Effector memory CD4-positive, alpha-beta T cell (primary cell): ENCODE data around the gene ZNF248.

Experiments used
- DNase-seq, 3 donors: peaks; one replicate each; pipeline ENCODE4 v3.0.0-alpha.2; 2020
- H3K27ac ChIP-seq: 2 replicates; pipeline ENCODE4 v1.7.0; 2013; ENCODE audit warnings: mild to moderate bottlenecking, low read length, moderate library complexity; ENCODE audit not compliant: insufficient read depth, poor library complexity, severe bottlenecking
- H3K27me3 ChIP-seq: replicated peaks from 2 replicates; pipeline ENCODE4 v1.7.0; 2013; ENCODE audit warnings: mild to moderate bottlenecking, low read length; ENCODE audit not compliant: insufficient read depth, control insufficient read depth, poor library complexity, severe bottlenecking
- H3K36me3 ChIP-seq: 2 replicates; pipeline ENCODE4 v1.7.0; 2013; ENCODE audit warnings: mild to moderate bottlenecking, low read length, moderate library complexity; ENCODE audit not compliant: control insufficient read depth, insufficient read depth
- H3K4me1 ChIP-seq: 2 replicates; pipeline ENCODE4 v1.7.0; 2013; ENCODE audit warnings: low read length, mild to moderate bottlenecking; ENCODE audit not compliant: control insufficient read depth, insufficient read depth, poor library complexity, severe bottlenecking
- H3K4me3 ChIP-seq: 2 replicates; pipeline ENCODE4 v1.7.0; 2013; ENCODE audit warnings: low read length, low read depth, mild to moderate bottlenecking; ENCODE audit not compliant: insufficient read depth, poor library complexity, severe bottlenecking
- H3K9me3 ChIP-seq: 2 replicates; pipeline ENCODE4 v1.7.0; 2013; ENCODE audit warnings: mild to moderate bottlenecking, low read length, moderate library complexity; ENCODE audit not compliant: control insufficient read depth
- total RNA-seq, 3 donors: gene quantifications; one replicate each; lab custom pipeline; 2026; lab: John Stamatoyannopoulos, UW

ZNF248 gene
- total RNA-seq: 6.6 to 8.1 (median 7.4) reads per million in 3 donors

DNA sequence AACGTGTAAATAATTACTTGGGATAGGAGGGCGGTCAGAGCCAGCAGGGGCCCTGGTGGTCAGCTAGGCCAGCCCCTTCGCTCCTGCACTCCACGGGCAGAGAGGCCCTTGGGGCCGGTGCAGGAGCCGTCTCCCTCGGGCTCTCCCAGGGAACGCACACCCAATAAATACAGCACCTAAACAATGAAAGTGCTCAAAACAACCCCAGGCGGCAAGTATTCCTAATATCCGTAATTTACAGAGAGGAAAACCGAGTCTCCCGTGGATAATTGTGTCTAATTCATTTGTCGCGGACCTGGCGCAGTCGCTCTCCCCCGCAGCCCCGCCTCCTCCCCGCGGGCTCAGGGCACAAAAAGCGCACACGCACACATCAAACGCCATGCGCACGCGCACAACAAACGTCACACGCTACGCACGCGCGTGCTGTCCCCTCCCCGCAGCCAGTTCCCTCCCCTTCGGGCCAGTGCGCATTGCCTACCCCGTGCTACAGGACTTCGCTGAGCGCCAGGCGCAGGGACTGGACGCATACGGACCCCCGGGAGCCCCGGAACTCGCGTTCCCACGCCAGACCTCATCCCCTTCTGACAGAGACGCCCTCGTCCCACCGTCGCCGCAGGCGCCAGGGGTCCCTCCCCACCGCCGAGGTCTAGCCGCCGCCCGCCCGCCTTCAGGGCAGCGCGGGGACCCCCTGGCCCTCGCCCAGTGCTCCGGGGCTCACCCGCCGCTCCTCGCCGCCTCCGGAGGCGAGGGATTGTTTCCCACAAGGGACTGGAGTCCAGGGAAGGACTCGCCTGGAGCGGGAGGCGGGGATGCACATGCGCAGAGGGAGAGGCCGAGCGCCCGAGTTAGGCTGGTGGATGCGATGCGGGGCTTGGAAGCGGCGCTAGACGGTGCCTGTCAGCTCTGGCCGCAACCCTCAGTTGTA lies at the start of gene ZNF248:
ZNF248 (minus strand) TSS at position 324 of the 925 bp plus-strand sequence. CDS start 1,300 bp downstream, outside the sequence.
- H3K4me1 ChIP-seq: peaks cover 14% of the 10 kb centered on the region
- peak; percentile 86 to 92 (median 88) for DNase-seq
- peak within 1 kb of the TSS; percentile 96 for H3K27ac ChIP-seq
- H3K9me3 ChIP-seq: no peaks in the 10 kb centered on the region
- peak within 1 kb of the TSS; percentile 99 for H3K4me3 ChIP-seq
- no peaks in the 10 kb centered on the region for H3K27me3 ChIP-seq
- no peaks in the 10 kb centered on the region for H3K36me3 ChIP-seq

DNA sequence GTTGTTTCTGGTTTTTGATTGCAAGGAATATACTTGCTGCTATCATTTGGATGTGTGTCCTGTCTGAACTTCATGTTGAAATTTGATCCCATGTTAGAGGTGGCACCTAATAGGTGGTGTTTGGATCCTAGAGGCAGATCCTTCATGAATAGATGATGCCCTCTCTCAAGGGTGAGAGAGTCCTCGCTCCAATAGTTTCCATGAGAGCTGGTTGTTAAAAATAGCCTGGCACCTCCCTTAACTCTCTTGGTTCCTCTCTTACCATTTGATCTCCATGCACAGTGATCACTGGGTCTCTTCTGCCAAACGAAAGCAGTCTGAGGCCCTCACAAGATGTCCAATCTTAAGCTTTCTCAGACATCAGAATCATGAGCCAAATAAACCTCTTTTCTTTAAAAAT lies 49.0 kb upstream of the ZNF248 start:
- H3K4me3 ChIP-seq: no peak overlapping the region
- no peak overlapping the region for H3K27ac ChIP-seq
- DNase-seq: no peak
- no peaks in the 10 kb centered on the region for H3K9me3 ChIP-seq
- H3K27me3 ChIP-seq: no peaks in the 10 kb centered on the region
- no peaks in the 10 kb centered on the region for H3K36me3 ChIP-seq
- no peaks in the 10 kb centered on the region for H3K4me1 ChIP-seq

DNA sequence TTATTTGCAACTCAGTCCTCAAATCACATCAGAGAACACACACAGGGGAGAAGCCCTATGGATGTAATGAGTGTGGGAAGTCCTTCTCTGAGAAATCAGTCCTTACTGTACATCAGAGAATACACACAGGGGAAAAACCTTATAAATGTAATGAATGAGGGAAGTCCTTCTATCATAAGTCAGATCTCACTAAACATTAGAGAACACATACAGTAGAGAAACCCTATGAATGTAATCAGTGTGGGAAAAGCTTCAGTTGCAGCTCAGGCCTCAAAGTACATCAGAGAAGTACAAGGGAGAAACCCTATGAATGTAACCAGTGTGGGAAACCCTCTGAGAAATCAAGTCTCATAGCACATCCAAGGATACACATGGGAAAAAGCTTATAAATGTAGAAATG lies 39.0 kb upstream of the ZNF248 start:
- Histone ChIP-seq H3K27me3 (no peaks in the 10 kb centered on the region), H3K4me1 (no peaks in the 10 kb centered on the region), H3K9me3 (peaks cover 18% of the 10 kb centered on the region), H3K4me3 (no peak overlapping the region), H3K36me3 (no peaks in the 10 kb centered on the region), H3K27ac (no peak overlapping the region)
- DNase-seq: no peak

GRCh38 chr10:37895674-37896073 lies 38.3 kb upstream of the ZNF248 start:
- H3K36me3 ChIP-seq: no peaks in the 10 kb centered on the region
- H3K4me1 ChIP-seq: no peaks in the 10 kb centered on the region
- H3K9me3 ChIP-seq: peaks cover 20% of the 10 kb centered on the region
- no peak overlapping the region for H3K27ac ChIP-seq
- no peak for DNase-seq
- H3K27me3 ChIP-seq: no peaks in the 10 kb centered on the region
- H3K4me3 ChIP-seq: no peak overlapping the region

DNA sequence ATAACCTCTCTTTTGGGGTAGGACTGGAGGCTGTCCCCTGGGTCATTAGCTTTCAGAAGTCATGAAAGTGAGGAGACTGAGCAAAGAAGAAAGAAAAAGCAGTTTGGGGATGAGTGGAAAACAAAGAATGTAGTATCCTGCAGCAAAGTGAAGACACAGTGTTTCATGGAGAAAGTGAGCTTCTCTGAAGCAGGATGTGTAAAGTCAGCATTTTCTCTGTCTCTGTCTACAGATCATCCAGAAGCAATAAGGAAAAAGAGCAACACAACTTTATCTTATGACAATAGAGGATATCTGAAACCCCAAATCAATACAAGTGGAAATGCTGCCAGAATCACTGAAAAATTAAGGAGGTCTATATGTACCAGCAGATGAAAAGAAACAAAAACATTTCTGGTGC lies 28.4 kb upstream of the ZNF248 start:
- H3K27ac ChIP-seq: no peak overlapping the region
- H3K4me1 ChIP-seq: no peaks in the 10 kb centered on the region
- no peak for DNase-seq
- H3K27me3 ChIP-seq: no peaks in the 10 kb centered on the region
- no peak overlapping the region for H3K4me3 ChIP-seq
- no peaks in the 10 kb centered on the region for H3K36me3 ChIP-seq
- peaks cover 9% of the 10 kb centered on the region for H3K9me3 ChIP-seq

DNA sequence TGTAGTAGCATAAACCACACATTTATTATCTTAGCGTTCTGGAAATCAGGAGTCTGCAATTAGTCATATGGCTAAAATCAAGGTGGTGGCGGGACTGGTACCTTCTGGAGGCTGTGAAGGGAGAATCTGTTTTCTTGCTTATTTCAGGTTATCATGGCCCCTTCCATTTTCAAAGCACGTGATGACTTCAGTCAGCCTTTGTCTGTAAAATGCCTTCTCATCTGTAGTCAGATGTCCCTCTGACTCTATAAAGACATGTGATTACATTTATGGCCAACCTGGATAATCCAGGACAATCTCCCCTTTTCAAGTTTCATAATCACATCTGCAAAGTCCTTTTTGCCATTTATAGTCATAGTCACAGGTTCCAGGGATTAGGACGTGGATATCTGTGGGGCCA lies 15.5 kb upstream of the ZNF248 start:
- DNase-seq: no peak
- H3K9me3 ChIP-seq: no peaks in the 10 kb centered on the region
- no peaks in the 10 kb centered on the region for H3K36me3 ChIP-seq
- H3K4me3 ChIP-seq: no peak overlapping the region
- no peak overlapping the region for H3K27ac ChIP-seq
- no peaks in the 10 kb centered on the region for H3K27me3 ChIP-seq
- no peaks in the 10 kb centered on the region for H3K4me1 ChIP-seq

- no peak for DNase-seq
- Histone ChIP-seq H3K27ac (no peak overlapping the region), H3K27me3 (no peaks in the 10 kb centered on the region), H3K36me3 (no peaks in the 10 kb centered on the region), H3K9me3 (no peaks in the 10 kb centered on the region), H3K4me1 (no peaks in the 10 kb centered on the region), H3K4me3 (no peak overlapping the region)
Observed at GRCh38 chr10:37872283-37872682, 14.9 kb upstream of the ZNF248 start.

GRCh38 chr10:37871568-37872251 lies 14.3 kb upstream of the ZNF248 start:
- Histone ChIP-seq H3K27me3 (no peaks in the 10 kb centered on the region), H3K36me3 (no peaks in the 10 kb centered on the region), H3K27ac (no peak overlapping the region), H3K9me3 (no peaks in the 10 kb centered on the region), H3K4me1 (no peaks in the 10 kb centered on the region), H3K4me3 (no peak overlapping the region)
- no peak for DNase-seq

DNA sequence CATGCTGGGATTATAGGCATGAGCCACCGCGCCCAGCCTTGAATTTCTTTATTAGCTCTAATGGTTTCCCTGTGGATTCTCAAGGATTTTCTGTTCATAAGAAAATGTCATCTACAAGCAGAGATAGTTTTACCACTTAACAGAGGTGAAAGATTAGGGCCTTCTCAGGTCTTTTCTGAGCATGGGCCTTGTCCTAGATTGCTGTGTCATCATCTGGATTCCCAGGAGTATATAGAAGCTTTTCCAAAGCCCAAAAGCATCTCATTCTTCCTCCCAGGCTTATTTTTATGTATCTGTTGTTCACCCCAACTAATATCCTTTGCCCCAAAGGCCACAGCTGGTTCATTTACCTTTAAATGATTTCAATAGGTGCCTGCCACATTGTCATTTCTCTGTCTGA lies 13.7 kb upstream of the ZNF248 start:
- Histone ChIP-seq H3K4me3 (no peak overlapping the region), H3K9me3 (no peaks in the 10 kb centered on the region), H3K27ac (no peak overlapping the region), H3K27me3 (no peaks in the 10 kb centered on the region), H3K4me1 (no peaks in the 10 kb centered on the region), H3K36me3 (no peaks in the 10 kb centered on the region)
- no peak for DNase-seq

- DNase-seq: no peak
- Histone ChIP-seq H3K27me3 (no peaks in the 10 kb centered on the region), H3K36me3 (no peaks in the 10 kb centered on the region), H3K4me3 (no peak overlapping the region), H3K4me1 (no peaks in the 10 kb centered on the region), H3K27ac (no peak overlapping the region), H3K9me3 (no peaks in the 10 kb centered on the region)
Observed at GRCh38 chr10:37868796-37869195, 11.4 kb upstream of the ZNF248 start.
